GOT3 (cell line): ENCODE data around the gene OR5W2.
"Not testable (repeated sequence)": the region's sequence is repeated elsewhere in the genome, so short reads cannot be mapped to it uniquely, and the experiment has no call there.

ENCODE experiments used
- DNase-seq: peaks from one replicate; lab custom pipeline; 2025; ENCODE audit warnings: mixed read lengths; lab: John Stamatoyannopoulos, UW

OR5W2 gene

GRCh38 chr11:55914482-55914881, at the start of gene OR5W2:
Gene OR5W2 (minus strand): TSS chr11:55914582. CDS start chr11:55914582, 0 bp downstream.
- DNase-seq: no peak

GRCh38 chr11:55956521-55956920, 42.1 kb upstream of the OR5W2 start:
- DNase-seq: no peak

- DNase-seq: no peak
These were observed 34.9 kb upstream of the OR5W2 start for GRCh38 chr11:55949330-55949729.

- DNase-seq: no peak
These were observed 28.5 kb upstream of the OR5W2 start for GRCh38 chr11:55942785-55943392.

- no peak for DNase-seq
These were observed 21.9 kb upstream of the OR5W2 start, which contains the start of gene OR5I1 for GRCh38 chr11:55936300-55936699. Gene OR5I1 (minus strand): TSS chr11:55936400. CDS start chr11:55936400, 0 bp downstream.

- DNase-seq: no peak
These were observed 6.2 kb upstream of the OR5W2 start for GRCh38 chr11:55920537-55920936.

GRCh38 chr11:55902308-55902707, 12.1 kb downstream of the OR5W2 start:
- DNase-seq: no peak

GRCh38 chr11:55895216-55895615, 19.2 kb downstream of the OR5W2 start:
- no peak for DNase-seq

GRCh38 chr11:55885481-55885880, 28.9 kb downstream of the OR5W2 start:
- DNase-seq: not testable (repeated sequence)

- DNase-seq: not testable (repeated sequence)
These were observed 29.4 kb downstream of the OR5W2 start for GRCh38 chr11:55884995-55885394.

- DNase-seq: not testable (repeated sequence)
These were observed 31.4 kb downstream of the OR5W2 start, which contains the start of gene TRIM51 for GRCh38 chr11:55882997-55883396. Gene TRIM51 (plus strand): TSS chr11:55883297. CDS start chr11:55885429, 2,132 bp downstream.

- not testable (repeated sequence) for DNase-seq
These were observed 41.2 kb downstream of the OR5W2 start for GRCh38 chr11:55873146-55873545.

- DNase-seq: not testable (repeated sequence)
These were observed 41.7 kb downstream of the OR5W2 start for GRCh38 chr11:55872731-55873130.

- not testable (repeated sequence) for DNase-seq
These were observed 47.0 kb downstream of the OR5W2 start for GRCh38 chr11:55867354-55867753.
